OCI-LY7 (cell line): ENCODE results near the gene JMJD4. TPM values are rescaled to one million over a fixed set of nuclear protein-coding genes. Genes with fewer than 3 reads are reported as not detected.

Experiments used
- BruUV-seq: library from RNA; stranded (reverse); fragments of 400-500 nt; replicated peaks from 2 replicates; lab custom pipeline; 2021; lab: Mats Ljungman, UMichigan
- CTCF ChIA-PET: fragments of 300-600 bp; sonication (Branson Sonifier 250); formaldehyde crosslinking; loops from one replicate; lab custom pipeline; 2022; ENCODE audit warnings: antibody characterized with exemption; ENCODE audit not compliant: unreplicated experiment; lab: Charles Lee
- POLR2A ChIA-PET: fragments of 300-600 bp; sonication (Branson Sonifier 250); formaldehyde crosslinking; loops from one replicate; lab custom pipeline; 2022; ENCODE audit warnings: antibody characterized with exemption; lab: Charles Lee
- DNase-seq: peaks from one replicate; pipeline ENCODE4 v3.0.0-alpha.2; 2015; ENCODE audit warnings: low spot score
- H2AFZ ChIP-seq: fragments of 200-600 bp; sonication (generic), shearing (Covaris generic); 2 replicates; pipeline ENCODE4 v1.6.1; 2014; ENCODE audit warnings: mild to moderate bottlenecking, antibody characterized with exemption, low read length, moderate library complexity
- H3K27ac ChIP-seq: fragments of 200-600 bp; sonication (generic); 2 replicates; pipeline ENCODE4 v1.5.1; 2014; ENCODE audit warnings: mixed run types, low read depth, mild to moderate bottlenecking, moderate library complexity, low read length, inconsistent platforms; ENCODE audit not compliant: poor library complexity, severe bottlenecking
- H3K36me3 ChIP-seq: fragments of 200-600 bp; sonication (generic); 2 replicates; pipeline ENCODE4 v1.6.1; 2014; ENCODE audit warnings: mild to moderate bottlenecking, antibody characterized with exemption, low read length, moderate library complexity, mixed read lengths; ENCODE audit not compliant: insufficient read depth
- H3K4me1 ChIP-seq: fragments of 200-600 bp; sonication (generic); 2 replicates; pipeline ENCODE4 v1.5.1; 2014; ENCODE audit warnings: mild to moderate bottlenecking, low read length; ENCODE audit not compliant: insufficient read depth, poor library complexity, severe bottlenecking
- H3K4me2 ChIP-seq: fragments of 200-600 bp; sonication (generic); 2 replicates; pipeline ENCODE4 v1.6.1; 2014; ENCODE audit warnings: mild to moderate bottlenecking, low read length
- H3K4me3 ChIP-seq: fragments of 200-600 bp; sonication (generic); 2 replicates; pipeline ENCODE4 v1.5.1; 2014; ENCODE audit warnings: mild to moderate bottlenecking, low read depth, low read length; ENCODE audit not compliant: poor library complexity, severe bottlenecking
- H3K79me2 ChIP-seq: fragments of 200-600 bp; sonication (generic); 2 replicates; pipeline ENCODE4 v1.6.1; 2016; ENCODE audit warnings: low read depth, mild to moderate bottlenecking, low read length, moderate library complexity, mixed read lengths; ENCODE audit not compliant: insufficient read depth
- H3K9me2 ChIP-seq: fragments of 200-600 bp; sonication (generic); 2 replicates; pipeline ENCODE4 v1.6.1; 2016; ENCODE audit warnings: mild to moderate bottlenecking, low read length, mixed read lengths; ENCODE audit not compliant: insufficient read depth
- H3K9me3 ChIP-seq: fragments of 200-600 bp; sonication (generic); 2 replicates; pipeline ENCODE4 v1.6.1; 2014; ENCODE audit warnings: mild to moderate bottlenecking, mixed run types, low read length, mixed read lengths
- H4K20me1 ChIP-seq: fragments of 200-600 bp; sonication (generic); 2 replicates; pipeline ENCODE4 v1.6.1; 2014; ENCODE audit warnings: mild to moderate bottlenecking, antibody characterized with exemption, low read length, moderate library complexity, mixed read lengths; ENCODE audit not compliant: insufficient read depth
- CTCF ChIP-seq: fragments of 200-600 bp; sonication (generic); conservative IDR thresholded peaks from 2 replicates; pipeline ENCODE4 v1.5.1; 2014; ENCODE audit warnings: mild to moderate bottlenecking, antibody characterized with exemption, low read length, moderate library complexity, mixed read lengths
- EZH2phosphoT487 ChIP-seq: fragments of 200-600 bp; sonication (generic); IDR thresholded peaks from 2 replicates; pipeline ENCODE4 v1.6.1; 2018; ENCODE audit warnings: low read depth, borderline replicate concordance, mild to moderate bottlenecking, mixed run types, antibody characterized with exemption, low read length, moderate library complexity, mixed read lengths
- intact Hi-C: fragments of 100-400 bp; cut with micrococcal nuclease; formaldehyde crosslinking; loops from one replicate; pipeline ENCODE4 v1.10.0; 2022; ENCODE audit not compliant: unreplicated experiment
- total RNA-seq, 2 experiments: library from RNA; depleted of rRNA in 1 of 2; stranded (reverse); fragments of >200 nt in 1 of 2; shearing (Covaris generic) in 1 of 2; gene quantifications; 2 replicates each; pipeline ENCODE4 v1.2.3, GENCODE V29; 2014 to 2022

JMJD4 gene
- total RNA-seq, 2 experiments from 2014 or later, result 27.8 to 41.8 TPM

- no peak overlapping the region for H3K27ac ChIP-seq
- H3K36me3 ChIP-seq, result peaks cover 75% of the 10 kb centered on the region
- no peaks in the 10 kb centered on the region for H3K9me2 ChIP-seq
- no peak overlapping the region for H3K4me2 ChIP-seq
- no peaks in the 10 kb centered on the region for H3K79me2 ChIP-seq
- POLR2A ChIA-PET, result no interaction called here
- no peaks in the 10 kb centered on the region for H4K20me1 ChIP-seq
- DNase-seq, result no peak
- no peak overlapping the region for H3K4me3 ChIP-seq
- no peak for TF ChIP-seq EZH2phosphoT487
- TF ChIP-seq CTCF, result no peak
- no peak overlapping the region for H2AFZ ChIP-seq
- intact Hi-C loops, result no loop called here
- peaks cover 4% of the 10 kb centered on the region for H3K4me1 ChIP-seq
- CTCF ChIA-PET, result no interaction called here
- TSS peak; percentile 45 for BruUV-seq
- H3K9me3 ChIP-seq, result no peaks in the 10 kb centered on the region
Measured at GRCh38 chr1:227759341-227760300, 24.5 kb upstream of the JMJD4 start.

GRCh38 chr1:227758366-227758765 lies 23.3 kb upstream of the JMJD4 start:
- no peak for DNase-seq
- peaks cover 4% of the 10 kb centered on the region for H3K4me1 ChIP-seq

More at GRCh38 chr1:227758366-227758765, 23.3 kb upstream of the JMJD4 start:
- H3K36me3 ChIP-seq, result peaks cover 68% of the 10 kb centered on the region
- intact Hi-C loops, result no loop called here
- no peaks in the 10 kb centered on the region for H3K9me3 ChIP-seq
- POLR2A ChIA-PET, result interaction anchor here (1.0 kb wide), 1 partner anchor 10 kb away, joined by 3 read pairs; no protein-coding TSS in a partner anchor
- no peaks in the 10 kb centered on the region for H3K9me2 ChIP-seq
- H3K27ac ChIP-seq, result no peak overlapping the region
- no peak for TF ChIP-seq EZH2phosphoT487
- TF ChIP-seq CTCF, result no peak
- no peak overlapping the region for H3K4me2 ChIP-seq
- H3K79me2 ChIP-seq, result no peaks in the 10 kb centered on the region
- H4K20me1 ChIP-seq, result no peaks in the 10 kb centered on the region
- no TSS peak for BruUV-seq
- no peak overlapping the region for H3K4me3 ChIP-seq
- H2AFZ ChIP-seq, result no peak overlapping the region
- CTCF ChIA-PET, result no interaction called here
